Measurements from ENCODE around the gene PLA2G2A. TPM values are rescaled to one million over a fixed set of nuclear protein-coding genes. Genes with fewer than 3 reads are reported as not detected.

PLA2G2A gene
- total and polyA plus RNA-seq, 10 of the 15 experiments (the other 5 are each of a cell fraction or from before 2014, with no cell fraction given): 0.36 TPM; not detected in 9

DNA sequence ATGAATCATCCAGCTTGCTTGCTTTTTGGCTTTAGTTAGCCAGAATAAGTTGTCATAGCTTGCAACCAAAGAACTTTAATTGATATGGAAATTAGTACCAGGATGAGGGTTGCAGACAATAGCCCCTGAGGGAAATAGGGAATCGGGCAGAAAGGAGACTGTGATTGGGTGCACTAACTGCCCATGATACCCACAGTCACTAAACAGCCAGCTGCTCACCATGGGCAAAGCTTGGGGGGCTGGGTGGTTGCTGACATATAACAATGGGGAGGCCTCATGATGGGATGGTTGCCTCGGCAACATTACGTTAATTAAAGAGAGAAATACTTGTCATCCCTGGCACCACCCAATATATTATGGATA is 38.2 kb downstream of the PLA2G2A start:
- intact Hi-C loops (cut with micrococcal nuclease; ENCODE audit: unreplicated experiment) (no loop called here), in situ Hi-C loops (cut with MboI) (no loop called here)
- ATAC-seq (no peak), DNase-seq (ENCODE audit: low read depth, low spot score) (no peak), FAIRE-seq (no peak)
- H2AFZ ChIP-seq (ENCODE audit: control insufficient read depth, low read depth, low read length): no peak overlapping the region
- H3K27me3 ChIP-seq (replicated peaks in 1 of 2; ENCODE audit: control insufficient read depth in 2 of 2, insufficient read depth in 2 of 2, low read length in 1 of 2): no peaks in the 10 kb centered on the region
- H4K20me1 ChIP-seq (ENCODE audit: control insufficient read depth, insufficient read depth): no peaks in the 10 kb centered on the region
- H3K4me3 ChIP-seq: no peak overlapping the region
- H3K9ac ChIP-seq (ENCODE audit: control insufficient read depth, insufficient read depth, low read length): no peak overlapping the region
- H3K9me3 ChIP-seq (replicated peaks; ENCODE audit: control insufficient read depth, insufficient read depth, low read length): no peaks in the 10 kb centered on the region; the same call in 2 of the 3 replicates
- RAD21 ChIA-PET (ENCODE audit: unreplicated experiment): no interaction called here
- SMC1A ChIA-PET (ENCODE audit: uncharacterized antibody, unreplicated experiment): no interaction called here
- CTCF ChIA-PET: no interaction called here
- POLR2A ChIA-PET: no interaction called here
- no TSS peak for BruUV-seq (replicated peaks)
- no peaks in the 10 kb centered on the region for H3K36me3 ChIP-seq (ENCODE audit: control insufficient read depth in 2 of 2, insufficient read depth in 2 of 2, low read length in 1 of 2)
- TF ChIP-seq, protein P1, sequence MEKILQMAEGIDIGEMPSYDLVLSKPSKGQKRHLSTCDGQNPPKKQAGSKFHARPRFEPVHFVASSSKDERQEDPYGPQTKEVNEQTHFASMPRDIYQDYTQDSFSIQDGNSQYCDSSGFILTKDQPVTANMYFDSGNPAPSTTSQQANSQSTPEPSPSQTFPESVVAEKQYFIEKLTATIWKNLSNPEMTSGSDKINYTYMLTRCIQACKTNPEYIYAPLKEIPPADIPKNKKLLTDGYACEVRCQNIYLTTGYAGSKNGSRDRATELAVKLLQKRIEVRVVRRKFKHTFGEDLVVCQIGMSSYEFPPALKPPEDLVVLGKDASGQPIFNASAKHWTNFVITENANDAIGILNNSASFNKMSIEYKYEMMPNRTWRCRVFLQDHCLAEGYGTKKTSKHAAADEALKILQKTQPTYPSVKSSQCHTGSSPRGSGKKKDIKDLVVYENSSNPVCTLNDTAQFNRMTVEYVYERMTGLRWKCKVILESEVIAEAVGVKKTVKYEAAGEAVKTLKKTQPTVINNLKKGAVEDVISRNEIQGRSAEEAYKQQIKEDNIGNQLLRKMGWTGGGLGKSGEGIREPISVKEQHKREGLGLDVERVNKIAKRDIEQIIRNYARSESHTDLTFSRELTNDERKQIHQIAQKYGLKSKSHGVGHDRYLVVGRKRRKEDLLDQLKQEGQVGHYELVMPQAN (conservative IDR thresholded peaks at IDR 0.05): no peak
- no peaks in the 10 kb centered on the region for H3K4me1 ChIP-seq (ENCODE audit: control insufficient read depth, insufficient read depth, low read length)
- H3K27ac ChIP-seq (ENCODE audit: control insufficient read depth, insufficient read depth): no peak overlapping the region
- no peak overlapping the region for H3K4me2 ChIP-seq (ENCODE audit: control insufficient read depth, insufficient read depth)
- 39% methylated on average over 3 of the region's 3 CpGs for WGBS (ENCODE audit: insufficient coverage, insufficient replicate concordance, low lambda C conversion rate, missing lambda C conversion rate)
- H3K79me2 ChIP-seq (ENCODE audit: control insufficient read depth, insufficient read depth, low read length): no peaks in the 10 kb centered on the region

DNA sequence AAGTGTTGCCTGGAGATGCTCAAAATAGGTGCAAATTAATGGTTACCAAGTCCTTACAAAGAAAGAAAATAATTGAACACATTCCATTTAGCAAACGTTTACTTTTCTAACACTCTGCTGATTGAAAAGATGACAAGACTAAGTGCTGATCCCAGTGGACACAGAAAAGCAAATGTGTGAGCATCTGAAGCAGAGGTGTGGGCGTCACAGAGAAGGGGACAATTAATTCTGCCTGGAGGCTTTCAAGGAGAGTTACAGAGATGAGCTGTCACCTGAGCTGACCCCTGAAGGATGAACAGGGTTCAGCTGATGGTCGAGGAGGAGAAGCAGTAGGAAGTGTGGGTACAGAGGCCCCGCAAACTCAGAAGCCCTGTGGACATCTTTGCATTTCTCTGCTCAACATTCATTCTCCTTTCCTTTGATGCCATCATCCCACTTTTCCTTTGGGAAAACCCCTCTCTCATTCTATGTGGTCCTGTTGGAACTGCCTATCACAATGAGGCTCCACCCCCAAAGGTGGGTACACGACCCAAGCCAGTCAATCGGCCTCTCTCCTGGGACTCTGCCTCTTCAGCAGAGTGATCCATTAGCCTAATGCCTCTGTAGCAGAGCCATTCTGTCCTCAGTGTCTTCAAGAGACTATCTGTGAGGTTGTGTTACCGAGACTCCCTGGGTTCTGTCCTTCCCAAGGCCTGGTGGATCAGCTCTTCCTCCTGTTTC is 38.8 kb downstream of the PLA2G2A start:
- RAD21 ChIA-PET (ENCODE audit: unreplicated experiment): no interaction called here
- no peak for FAIRE-seq
- Histone ChIP-seq H3K27me3 (replicated peaks in 1 of 2; ENCODE audit: control insufficient read depth in 2 of 2, insufficient read depth in 2 of 2, low read length in 1 of 2) (no peaks in the 10 kb centered on the region), H3K9ac (ENCODE audit: control insufficient read depth, insufficient read depth, low read length) (no peak overlapping the region), H3K36me3 (ENCODE audit: control insufficient read depth in 2 of 2, insufficient read depth in 2 of 2, low read length in 1 of 2) (no peaks in the 10 kb centered on the region), H3K4me2 (ENCODE audit: control insufficient read depth, insufficient read depth) (no peak overlapping the region), H4K20me1 (ENCODE audit: control insufficient read depth, insufficient read depth) (no peaks in the 10 kb centered on the region), H2AFZ (ENCODE audit: control insufficient read depth, low read depth, low read length) (no peak overlapping the region), H3K9me3 (replicated peaks; ENCODE audit: control insufficient read depth, insufficient read depth, low read length) (no peaks in the 10 kb centered on the region; the same call in 2 of the 3 replicates), H3K4me1 (ENCODE audit: control insufficient read depth, insufficient read depth, low read length) (no peaks in the 10 kb centered on the region), H3K4me3 (no peak overlapping the region), H3K79me2 (ENCODE audit: control insufficient read depth, insufficient read depth, low read length) (no peaks in the 10 kb centered on the region), H3K27ac (ENCODE audit: control insufficient read depth, insufficient read depth) (no peak overlapping the region)
- ATAC-seq: no peak
- SMC1A ChIA-PET (ENCODE audit: uncharacterized antibody, unreplicated experiment): no interaction called here
- POLR2A ChIA-PET: no interaction called here
- TF ChIP-seq ETV6 (conservative IDR thresholded peaks at IDR 0.05 in 1 of 2, IDR thresholded peaks at IDR 0.05 in 1 of 2; ENCODE audit: borderline replicate concordance in 1 of 2, low read depth in 1 of 2): no peak
- no peak for TF ChIP-seq HDAC6 (IDR thresholded peaks at IDR 0.05; ENCODE audit: unreplicated experiment)
- TF ChIP-seq, protein P2, sequence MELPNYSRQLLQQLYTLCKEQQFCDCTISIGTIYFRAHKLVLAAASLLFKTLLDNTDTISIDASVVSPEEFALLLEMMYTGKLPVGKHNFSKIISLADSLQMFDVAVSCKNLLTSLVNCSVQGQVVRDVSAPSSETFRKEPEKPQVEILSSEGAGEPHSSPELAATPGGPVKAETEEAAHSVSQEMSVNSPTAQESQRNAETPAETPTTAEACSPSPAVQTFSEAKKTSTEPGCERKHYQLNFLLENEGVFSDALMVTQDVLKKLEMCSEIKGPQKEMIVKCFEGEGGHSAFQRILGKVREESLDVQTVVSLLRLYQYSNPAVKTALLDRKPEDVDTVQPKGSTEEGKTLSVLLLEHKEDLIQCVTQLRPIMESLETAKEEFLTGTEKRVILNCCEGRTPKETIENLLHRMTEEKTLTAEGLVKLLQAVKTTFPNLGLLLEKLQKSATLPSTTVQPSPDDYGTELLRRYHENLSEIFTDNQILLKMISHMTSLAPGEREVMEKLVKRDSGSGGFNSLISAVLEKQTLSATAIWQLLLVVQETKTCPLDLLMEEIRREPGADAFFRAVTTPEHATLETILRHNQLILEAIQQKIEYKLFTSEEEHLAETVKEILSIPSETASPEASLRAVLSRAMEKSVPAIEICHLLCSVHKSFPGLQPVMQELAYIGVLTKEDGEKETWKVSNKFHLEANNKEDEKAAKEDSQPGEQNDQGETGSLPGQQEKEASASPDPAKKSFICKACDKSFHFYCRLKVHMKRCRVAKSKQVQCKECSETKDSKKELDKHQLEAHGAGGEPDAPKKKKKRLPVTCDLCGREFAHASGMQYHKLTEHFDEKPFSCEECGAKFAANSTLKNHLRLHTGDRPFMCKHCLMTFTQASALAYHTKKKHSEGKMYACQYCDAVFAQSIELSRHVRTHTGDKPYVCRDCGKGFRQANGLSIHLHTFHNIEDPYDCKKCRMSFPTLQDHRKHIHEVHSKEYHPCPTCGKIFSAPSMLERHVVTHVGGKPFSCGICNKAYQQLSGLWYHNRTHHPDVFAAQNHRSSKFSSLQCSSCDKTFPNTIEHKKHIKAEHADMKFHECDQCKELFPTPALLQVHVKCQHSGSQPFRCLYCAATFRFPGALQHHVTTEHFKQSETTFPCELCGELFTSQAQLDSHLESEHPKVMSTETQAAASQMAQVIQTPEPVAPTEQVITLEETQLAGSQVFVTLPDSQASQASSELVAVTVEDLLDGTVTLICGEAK (IDR thresholded peaks at IDR 0.05; ENCODE audit: borderline replicate concordance): no peak
- no TSS peak for BruUV-seq (replicated peaks)
- DNase-seq (ENCODE audit: low read depth, low spot score): no peak
- intact Hi-C loops (cut with micrococcal nuclease; ENCODE audit: unreplicated experiment): no loop called here
- in situ Hi-C loops (cut with MboI): no loop called here
- WGBS (ENCODE audit: insufficient coverage, insufficient replicate concordance, low lambda C conversion rate, missing lambda C conversion rate): 21% methylated on average over 7 of the region's 7 CpGs
- CTCF ChIA-PET: no interaction called here

Data from GM12878 (cell line).